OCI-M1 (cell line): ENCODE measurements around the gene BARHL1.
A peak's percentile ranks its signal among the peaks of the same experiment; 100 is the strongest.
"Not testable (repeated sequence)": the region's sequence is repeated elsewhere in the genome, so short reads cannot be mapped to it uniquely, and the experiment has no call there.

ENCODE experiments used
- DNase-seq: peaks from one replicate; lab custom pipeline; 2025; lab: John Stamatoyannopoulos, UW

Gene BARHL1

GRCh38 chr9:132556714-132557113, 25.7 kb upstream of the BARHL1 start:
- no peak for DNase-seq

GRCh38 chr9:132557159-132557558, 25.2 kb upstream of the BARHL1 start:
- no peak for DNase-seq

DNA sequence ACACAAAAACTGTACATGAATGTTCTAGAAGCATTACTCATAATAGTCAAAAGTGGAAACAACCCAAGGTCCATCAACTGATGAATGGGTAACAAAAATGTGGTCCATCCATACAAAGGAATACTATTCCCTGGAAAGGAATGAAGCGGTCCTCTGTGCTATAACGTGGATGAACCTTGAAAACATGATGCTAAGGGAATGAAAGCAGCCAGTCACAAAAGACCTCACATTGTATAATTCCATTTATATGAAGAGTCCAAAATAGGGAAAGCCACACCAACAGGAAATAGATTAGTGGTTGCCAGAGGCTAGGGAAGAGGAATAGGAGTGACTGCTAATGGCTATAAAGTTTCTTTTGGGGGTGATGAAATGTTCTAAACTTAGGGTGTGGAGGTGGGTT, 22.7 kb upstream of the BARHL1 start:
- no peak for DNase-seq

DNA sequence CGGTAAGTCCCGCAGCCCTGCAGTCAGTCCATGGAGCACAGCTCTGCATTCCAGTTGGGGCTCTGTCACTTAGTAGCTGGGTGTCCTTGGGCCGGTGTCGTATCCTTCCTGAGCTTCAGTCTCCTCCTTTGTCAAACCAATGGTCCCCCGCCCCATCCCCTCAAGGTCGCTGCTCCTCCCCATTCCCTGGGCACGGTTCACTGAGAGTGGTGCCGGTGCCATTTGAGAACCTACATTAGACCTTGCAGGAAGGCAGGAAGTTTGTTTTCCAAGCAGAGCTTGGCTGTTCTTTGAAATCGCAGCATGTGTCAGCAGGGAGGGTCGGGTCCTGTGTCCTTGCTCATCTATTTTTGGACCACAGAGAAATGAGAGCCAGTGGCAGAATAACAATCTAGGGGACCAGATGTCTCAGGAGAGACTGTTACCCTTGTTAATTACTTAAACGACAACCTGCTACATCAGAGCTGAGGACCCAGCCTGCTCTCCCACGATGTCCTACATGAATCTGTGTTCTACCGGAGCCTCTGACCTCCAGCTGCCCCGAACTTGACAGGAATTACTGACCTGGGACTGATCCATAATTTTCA, 21.7 kb upstream of the BARHL1 start:
- no peak for DNase-seq

- no peak for DNase-seq
Observed at GRCh38 chr9:132562306-132562573, 20.2 kb upstream of the BARHL1 start.

GRCh38 chr9:132564526-132564925, 17.9 kb upstream of the BARHL1 start:
- no peak for DNase-seq

- DNase-seq = not testable (repeated sequence)
Observed at GRCh38 chr9:132568787-132569186, 13.6 kb upstream of the BARHL1 start.

DNA sequence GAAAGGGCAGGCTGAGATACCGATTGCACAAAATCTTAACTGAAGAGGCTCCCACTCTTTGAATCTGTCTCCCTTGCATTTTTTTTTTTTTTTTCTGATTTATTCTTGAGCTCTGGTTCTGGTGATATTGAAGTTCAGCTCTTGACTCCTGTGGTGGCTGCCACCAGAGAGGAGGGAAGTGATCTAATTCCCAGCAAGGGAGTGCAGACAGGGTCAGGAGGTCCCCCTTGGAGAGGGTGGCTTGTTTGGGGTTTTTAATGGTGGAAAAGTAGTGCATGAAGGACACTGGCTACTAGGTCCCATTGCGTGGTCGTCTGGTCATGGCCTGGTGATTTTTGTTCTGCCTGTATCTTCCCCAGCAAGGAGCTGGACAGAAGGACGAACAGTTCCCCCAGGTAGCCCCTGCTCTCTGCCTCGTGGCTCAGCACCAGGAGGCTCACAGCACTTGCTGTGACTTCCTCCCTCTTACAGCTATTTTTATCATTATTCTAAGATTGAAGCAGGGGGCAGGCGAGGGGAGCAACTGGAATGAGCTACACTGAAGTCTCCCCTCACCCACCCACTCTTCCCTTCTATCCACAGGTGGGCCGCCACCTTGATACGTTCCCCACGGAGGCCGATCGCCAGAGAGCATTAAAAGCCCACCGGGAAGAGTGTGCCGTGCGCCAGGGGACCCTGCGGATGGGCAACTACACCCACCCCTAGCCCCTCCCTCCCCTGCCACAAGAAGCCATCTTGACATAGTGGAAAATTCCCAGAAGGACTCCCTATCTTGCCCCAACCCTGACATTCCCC, 10.4 kb upstream of the BARHL1 start:
- no peak for DNase-seq

DNA sequence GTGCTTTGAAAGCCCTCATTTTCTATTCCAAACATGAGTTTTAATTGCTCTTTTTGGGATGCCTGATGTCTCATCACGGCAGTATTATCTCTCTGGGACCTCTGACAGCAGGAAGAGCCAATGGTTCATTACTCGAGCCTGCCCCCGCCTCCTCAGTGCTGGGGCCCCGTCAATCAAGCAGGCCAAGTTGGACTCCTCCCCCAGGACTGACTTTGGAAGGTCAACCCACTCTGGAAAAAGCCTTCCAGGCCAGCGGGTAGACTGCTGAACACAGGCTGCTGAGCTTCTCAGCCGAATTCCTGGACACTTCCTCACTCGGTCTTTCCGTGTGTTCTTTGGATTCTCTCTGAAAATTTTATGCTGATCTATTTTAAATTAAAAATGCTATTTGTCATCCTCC, 9.5 kb upstream of the BARHL1 start:
- no peak for DNase-seq

DNA sequence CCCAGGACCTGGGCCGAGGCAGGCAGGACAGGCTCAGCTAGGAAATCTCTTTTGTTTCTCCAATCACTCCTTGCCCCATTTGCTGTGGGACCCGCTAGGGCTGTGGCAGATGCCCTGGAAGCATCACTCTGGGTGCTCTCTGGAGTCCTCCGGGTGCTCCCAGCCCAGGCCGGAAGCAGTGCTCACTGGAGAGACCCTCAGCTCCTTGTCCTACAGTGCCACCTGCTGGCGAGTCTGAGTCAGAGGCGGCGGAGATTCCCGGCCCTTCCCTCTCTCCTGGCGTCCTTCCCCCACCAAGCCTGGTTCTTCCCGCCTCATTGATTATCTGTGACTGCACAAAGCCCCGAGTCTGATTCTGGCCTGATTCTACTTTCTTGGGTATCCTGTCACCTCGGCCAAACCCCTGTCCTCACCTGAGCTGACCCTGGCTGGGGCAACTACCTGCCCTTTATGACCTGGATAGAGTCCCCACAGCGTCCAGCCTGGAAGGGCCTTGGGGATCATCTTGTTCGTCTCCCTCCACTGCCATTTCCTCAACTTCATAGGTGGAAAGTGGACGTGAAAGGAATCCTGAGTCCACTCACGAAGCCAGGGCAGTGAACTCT, 7.3 kb upstream of the BARHL1 start:
- peak; percentile 77 for DNase-seq

- no peak for DNase-seq
Observed at GRCh38 chr9:132575811-132576210, 6.6 kb upstream of the BARHL1 start.

GRCh38 chr9:132577119-132577518, 5.3 kb upstream of the BARHL1 start:
- no peak for DNase-seq

- no peak for DNase-seq
Observed at GRCh38 chr9:132578367-132578932, 4.0 kb upstream of the BARHL1 start.

- no peak for DNase-seq
Observed at GRCh38 chr9:132579427-132579798, 3.0 kb upstream of the BARHL1 start.

DNA sequence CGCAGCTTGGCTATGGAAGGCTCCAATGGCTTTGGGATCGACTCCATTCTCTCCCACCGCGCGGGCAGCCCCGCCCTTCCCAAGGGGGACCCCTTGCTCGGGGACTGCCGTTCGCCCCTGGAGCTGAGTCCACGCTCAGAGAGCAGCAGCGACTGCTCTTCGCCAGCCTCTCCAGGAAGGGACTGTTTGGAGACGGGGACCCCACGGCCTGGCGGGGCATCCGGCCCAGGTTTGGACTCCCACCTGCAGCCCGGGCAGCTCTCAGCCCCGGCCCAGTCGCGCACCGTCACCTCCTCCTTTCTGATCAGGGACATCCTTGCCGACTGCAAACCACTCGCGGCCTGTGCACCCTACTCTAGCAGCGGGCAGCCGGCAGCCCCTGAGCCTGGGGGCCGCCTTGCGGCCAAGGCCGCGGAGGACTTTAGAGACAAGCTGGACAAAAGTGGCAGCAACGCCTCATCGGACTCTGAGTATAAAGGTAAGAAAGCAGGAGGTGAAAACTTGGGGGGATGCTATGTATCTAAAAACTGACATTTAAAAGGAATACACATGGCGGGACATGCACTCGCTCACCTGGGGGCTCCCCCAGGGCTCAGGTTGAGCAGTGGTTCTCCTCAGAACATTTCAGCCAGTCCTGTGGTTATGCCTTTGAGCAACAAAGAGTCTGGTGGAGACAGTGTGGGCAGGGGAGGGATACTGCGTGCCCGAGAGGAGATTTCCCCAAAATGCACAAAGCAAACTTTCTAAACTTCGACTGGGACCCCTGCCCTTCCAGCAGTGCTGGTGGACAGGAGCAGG, 579 bp downstream of the BARHL1 start:
- no peak for DNase-seq

- no peak for DNase-seq
Observed at GRCh38 chr9:132583584-132584304, 1.3 kb downstream of the BARHL1 start.

- no peak for DNase-seq
Observed at GRCh38 chr9:132584601-132585560, 2.5 kb downstream of the BARHL1 start.

DNA sequence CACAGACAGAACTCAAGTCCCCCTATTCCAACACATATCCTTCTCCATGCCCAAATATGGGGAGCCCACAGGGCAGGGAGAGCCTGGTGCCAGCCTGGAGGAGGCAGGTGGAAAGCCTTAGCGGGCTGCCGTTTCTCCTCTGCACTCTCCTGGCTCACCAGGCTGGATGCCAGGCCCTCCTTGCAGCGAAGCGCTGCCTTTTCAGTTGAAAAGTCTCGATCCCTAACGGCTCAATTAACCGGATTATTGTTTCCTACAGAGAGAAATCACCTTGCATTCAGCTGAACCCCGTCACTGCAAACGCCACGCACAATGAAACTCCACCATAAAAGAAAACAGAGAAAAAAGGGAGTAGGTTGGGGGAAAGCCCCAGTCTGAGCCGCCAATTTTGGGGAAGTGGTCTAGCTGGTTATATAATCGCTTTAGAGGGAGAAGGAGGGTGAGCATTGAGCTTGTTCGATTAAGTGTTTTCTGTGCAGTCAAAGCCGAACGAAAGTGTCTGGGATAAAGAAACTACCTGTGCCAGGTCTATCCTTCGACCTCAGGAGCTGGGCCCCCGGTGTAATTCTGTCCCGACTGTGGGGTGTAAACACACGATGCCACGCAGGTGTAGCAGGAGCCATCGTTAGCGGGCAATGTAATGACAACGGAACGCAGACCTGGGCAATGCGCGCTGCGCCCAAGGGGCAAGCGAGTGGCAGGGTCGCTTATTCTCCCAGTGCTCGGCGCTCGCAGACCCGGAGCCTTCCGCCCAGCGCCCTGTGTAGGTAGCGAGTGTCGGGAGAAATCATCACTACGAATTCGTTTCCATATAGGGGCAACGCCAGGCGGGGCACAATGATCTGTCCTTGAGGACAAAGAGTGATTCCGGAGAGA, 3.8 kb downstream of the BARHL1 start:
- DNase-seq = no peak

DNA sequence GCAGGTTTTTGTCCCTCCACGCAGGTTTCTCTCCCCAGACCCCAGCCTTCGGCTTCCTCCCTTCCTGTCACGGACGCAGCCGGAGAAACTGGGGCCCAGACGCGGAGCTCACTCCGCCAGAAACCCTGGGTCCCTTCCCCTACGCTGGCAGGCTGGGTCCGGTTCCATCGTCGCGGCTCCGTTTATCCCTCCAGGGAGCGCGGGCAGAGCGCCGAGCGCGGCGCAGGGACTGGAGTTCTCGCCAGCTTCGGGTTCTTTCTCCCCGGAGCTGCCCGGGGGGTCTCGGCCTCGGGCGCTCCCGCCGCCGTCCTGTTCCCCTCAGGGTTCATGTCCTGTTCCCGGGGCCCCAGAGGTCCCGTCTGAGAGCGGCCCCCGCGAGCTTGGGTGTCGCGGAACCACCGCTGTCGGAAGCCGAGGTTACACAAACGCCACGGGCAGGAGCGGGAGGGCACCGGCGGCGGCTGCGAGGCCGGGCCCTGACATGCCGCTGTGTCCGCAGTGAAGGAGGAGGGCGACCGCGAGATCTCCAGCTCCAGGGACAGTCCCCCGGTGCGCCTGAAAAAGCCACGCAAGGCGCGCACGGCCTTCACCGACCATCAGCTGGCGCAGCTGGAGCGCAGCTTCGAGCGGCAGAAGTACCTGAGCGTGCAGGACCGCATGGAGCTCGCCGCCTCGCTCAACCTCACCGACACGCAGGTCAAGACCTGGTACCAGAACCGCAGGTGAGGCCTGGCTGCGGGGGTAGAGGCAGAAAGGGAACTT, 4.6 kb downstream of the BARHL1 start:
- DNase-seq = no peak
